ENCODE data around the gene IGF2BP1. TPM values are rescaled to one million over a fixed set of nuclear protein-coding genes. Genes with fewer than 3 reads are reported as not detected.

The IGF2BP1 gene
- total RNA-seq, 2 experiments from 2014 or later, result 1.1 to 1.3 TPM

- H3K27me3 Mint-ChIP-seq, result peaks cover 11% of the 10 kb centered on the region
- no peaks in the 10 kb centered on the region for H3K36me3 Mint-ChIP-seq
Observed at GRCh38 chr17:49050611-49051010, 53.4 kb downstream of the IGF2BP1 start.

GRCh38 chr17:49051269-49051668 lies 54.1 kb downstream of the IGF2BP1 start:
- peaks cover 11% of the 10 kb centered on the region for H3K27me3 Mint-ChIP-seq
- H3K27ac Mint-ChIP-seq, result no peak overlapping the region
- no peaks in the 10 kb centered on the region for H3K9me3 Mint-ChIP-seq
- DNase-seq, result no peak
- no peaks in the 10 kb centered on the region for H3K36me3 Mint-ChIP-seq
- H3K4me1 Mint-ChIP-seq, result peaks cover 4% of the 10 kb centered on the region
- no peak overlapping the region for H3K4me3 Mint-ChIP-seq

More at GRCh38 chr17:49050611-49051010, 53.4 kb downstream of the IGF2BP1 start:
- Mint-ChIP-seq H3K9me3 (no peaks in the 10 kb centered on the region), H3K4me1 (no peaks in the 10 kb centered on the region), H3K27ac (no peak overlapping the region), H3K4me3 (no peak overlapping the region)
- no peak for DNase-seq

DNA sequence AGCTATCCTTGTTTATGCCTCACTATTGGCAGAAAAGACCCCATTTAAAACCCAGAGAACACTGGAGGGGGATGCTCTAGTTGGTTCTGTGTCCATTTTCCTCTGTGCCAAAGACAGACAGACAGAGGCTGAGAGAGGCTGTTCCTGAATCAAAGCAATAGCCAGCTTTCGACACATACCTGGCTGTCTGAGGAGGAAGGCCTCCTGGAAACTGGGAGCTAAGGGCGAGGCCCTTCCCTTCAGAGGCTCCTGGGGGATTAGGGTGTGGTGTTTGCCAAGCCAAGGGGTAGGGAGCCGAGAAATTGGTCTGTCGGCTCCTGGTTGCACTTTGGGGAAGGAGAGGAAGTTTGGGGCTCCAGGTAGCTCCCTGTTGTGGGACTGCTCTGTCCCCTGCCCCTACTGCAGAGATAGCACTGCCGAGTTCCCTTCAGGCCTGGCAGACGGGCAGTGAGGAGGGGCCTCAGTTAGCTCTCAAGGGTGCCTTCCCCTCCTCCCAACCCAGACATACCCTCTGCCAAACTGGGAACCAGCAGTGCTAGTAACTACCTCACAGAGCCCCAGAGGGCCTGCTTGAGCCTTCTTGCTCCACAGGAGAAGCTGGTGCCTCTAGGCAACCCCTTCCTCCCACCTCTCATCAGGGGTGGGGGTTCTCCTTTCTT lies 56.1 kb downstream of the IGF2BP1 start:
- Mint-ChIP-seq H3K27ac (no peak overlapping the region), H3K4me3 (no peak overlapping the region), H3K9me3 (no peaks in the 10 kb centered on the region), H3K36me3 (no peaks in the 10 kb centered on the region), H3K4me1 (peaks cover 4% of the 10 kb centered on the region), H3K27me3 (peaks cover 11% of the 10 kb centered on the region)
- DNase-seq, result no peak

DNA sequence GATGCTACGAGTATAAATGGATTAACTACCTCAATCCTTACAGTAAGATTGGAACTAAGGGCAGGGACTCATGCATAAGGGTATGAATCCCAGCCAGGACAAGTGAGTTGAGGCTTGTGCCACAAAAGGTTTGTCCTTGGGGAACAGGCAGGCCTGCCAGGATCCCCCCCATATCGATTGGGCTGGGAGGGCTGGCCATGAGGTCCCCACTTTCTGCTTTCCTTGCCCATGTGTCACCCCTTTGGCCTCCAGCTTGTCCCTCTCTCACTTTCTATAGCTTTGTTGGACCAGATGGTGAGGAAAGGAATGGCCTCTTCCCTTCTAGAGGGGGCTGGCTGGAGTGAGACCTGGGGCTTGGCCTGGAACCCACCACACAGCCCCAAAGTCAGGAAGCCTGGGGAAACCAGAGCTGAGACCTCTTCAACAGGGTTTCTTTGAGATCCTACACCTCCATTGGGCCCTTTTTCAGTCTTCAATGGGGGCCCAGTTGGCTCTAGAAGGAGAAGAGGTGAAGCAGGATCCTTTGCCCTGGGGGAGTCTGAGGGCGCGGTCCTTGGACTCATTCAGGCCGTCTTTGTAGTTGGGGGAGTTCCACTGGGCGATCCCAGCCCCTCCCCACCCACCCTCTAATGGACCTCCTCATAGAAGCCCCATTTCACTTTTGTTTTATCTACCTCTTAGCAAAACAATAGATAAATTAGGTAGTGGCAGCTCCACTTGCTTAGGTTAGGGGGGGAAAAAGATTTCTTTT lies 57.3 kb downstream of the IGF2BP1 start:
- Mint-ChIP-seq H3K9me3 (no peaks in the 10 kb centered on the region), H3K36me3 (no peaks in the 10 kb centered on the region), H3K4me3 (no peak overlapping the region), H3K27me3 (peaks cover 13% of the 10 kb centered on the region), H3K4me1 (peaks cover 4% of the 10 kb centered on the region), H3K27ac (no peak overlapping the region)
- DNase-seq, result no peak

- no peaks in the 10 kb centered on the region for H3K9me3 Mint-ChIP-seq
- DNase-seq, result no peak
- peaks cover 13% of the 10 kb centered on the region for H3K27me3 Mint-ChIP-seq
- H3K4me3 Mint-ChIP-seq, result no peak overlapping the region
- peaks cover 4% of the 10 kb centered on the region for H3K4me1 Mint-ChIP-seq
- H3K36me3 Mint-ChIP-seq, result no peaks in the 10 kb centered on the region
- no peak overlapping the region for H3K27ac Mint-ChIP-seq
Observed at GRCh38 chr17:49055181-49055927, 58.2 kb downstream of the IGF2BP1 start.

- peaks cover 13% of the 10 kb centered on the region for H3K27me3 Mint-ChIP-seq
- no peaks in the 10 kb centered on the region for H3K36me3 Mint-ChIP-seq
- H3K4me3 Mint-ChIP-seq, result no peak overlapping the region
- no peak overlapping the region for H3K27ac Mint-ChIP-seq
- no peaks in the 10 kb centered on the region for H3K9me3 Mint-ChIP-seq
- H3K4me1 Mint-ChIP-seq, result no peaks in the 10 kb centered on the region
- no peak for DNase-seq
Observed at GRCh38 chr17:49061524-49061943, 64.3 kb downstream of the IGF2BP1 start.

- H3K4me3 Mint-ChIP-seq, result no peak overlapping the region
- no peaks in the 10 kb centered on the region for H3K9me3 Mint-ChIP-seq
- peaks cover 8% of the 10 kb centered on the region for H3K27me3 Mint-ChIP-seq
- DNase-seq, result no peak
- H3K36me3 Mint-ChIP-seq, result no peaks in the 10 kb centered on the region
- H3K4me1 Mint-ChIP-seq, result no peaks in the 10 kb centered on the region
- H3K27ac Mint-ChIP-seq, result no peak overlapping the region
Observed at GRCh38 chr17:49063652-49064051, 66.5 kb downstream of the IGF2BP1 start.

DNA sequence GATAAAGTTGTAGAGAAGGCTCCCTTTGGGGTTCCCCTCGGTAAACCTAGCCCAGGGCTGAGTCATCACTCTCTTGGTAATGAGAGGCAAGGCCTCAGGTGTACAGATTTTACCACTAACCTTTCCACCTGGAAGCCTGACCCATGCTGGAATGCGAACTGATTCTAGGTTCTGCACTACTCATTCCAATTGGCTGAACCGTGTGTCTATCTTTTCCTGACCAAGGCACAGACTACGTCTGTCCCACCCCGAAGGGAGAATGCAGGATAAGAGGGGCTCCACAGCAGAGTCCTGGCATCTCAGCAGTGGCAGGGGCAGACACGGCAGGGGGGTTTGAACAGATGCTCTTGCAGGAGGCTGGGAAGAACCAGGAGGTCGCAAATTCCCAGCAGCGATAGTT lies 70.0 kb downstream of the IGF2BP1 start:
- H3K4me3 Mint-ChIP-seq, result no peak overlapping the region

GRCh38 chr17:49069585-49070273 lies 72.5 kb downstream of the IGF2BP1 start:
- no peaks in the 10 kb centered on the region for H3K36me3 Mint-ChIP-seq
- no peak overlapping the region for H3K4me3 Mint-ChIP-seq
- no peaks in the 10 kb centered on the region for H3K27me3 Mint-ChIP-seq
- DNase-seq, result no peak
- no peak overlapping the region for H3K27ac Mint-ChIP-seq
- H3K4me1 Mint-ChIP-seq, result peaks cover 2% of the 10 kb centered on the region
- no peaks in the 10 kb centered on the region for H3K9me3 Mint-ChIP-seq

More for the DNA sequence above, 70.0 kb downstream of the IGF2BP1 start:
- peaks cover 2% of the 10 kb centered on the region for H3K4me1 Mint-ChIP-seq
- H3K36me3 Mint-ChIP-seq, result no peaks in the 10 kb centered on the region
- no peak overlapping the region for H3K27ac Mint-ChIP-seq
- peaks cover 1% of the 10 kb centered on the region for H3K27me3 Mint-ChIP-seq
- no peaks in the 10 kb centered on the region for H3K9me3 Mint-ChIP-seq
- no peak for DNase-seq

- DNase-seq, result no peak
- Mint-ChIP-seq H3K27me3 (peaks cover 9% of the 10 kb centered on the region), H3K4me1 (peaks cover 2% of the 10 kb centered on the region), H3K27ac (no peak overlapping the region), H3K9me3 (no peaks in the 10 kb centered on the region), H3K36me3 (no peaks in the 10 kb centered on the region), H3K4me3 (no peak overlapping the region)
Observed at GRCh38 chr17:49071106-49071505, 73.9 kb downstream of the IGF2BP1 start.

DNA sequence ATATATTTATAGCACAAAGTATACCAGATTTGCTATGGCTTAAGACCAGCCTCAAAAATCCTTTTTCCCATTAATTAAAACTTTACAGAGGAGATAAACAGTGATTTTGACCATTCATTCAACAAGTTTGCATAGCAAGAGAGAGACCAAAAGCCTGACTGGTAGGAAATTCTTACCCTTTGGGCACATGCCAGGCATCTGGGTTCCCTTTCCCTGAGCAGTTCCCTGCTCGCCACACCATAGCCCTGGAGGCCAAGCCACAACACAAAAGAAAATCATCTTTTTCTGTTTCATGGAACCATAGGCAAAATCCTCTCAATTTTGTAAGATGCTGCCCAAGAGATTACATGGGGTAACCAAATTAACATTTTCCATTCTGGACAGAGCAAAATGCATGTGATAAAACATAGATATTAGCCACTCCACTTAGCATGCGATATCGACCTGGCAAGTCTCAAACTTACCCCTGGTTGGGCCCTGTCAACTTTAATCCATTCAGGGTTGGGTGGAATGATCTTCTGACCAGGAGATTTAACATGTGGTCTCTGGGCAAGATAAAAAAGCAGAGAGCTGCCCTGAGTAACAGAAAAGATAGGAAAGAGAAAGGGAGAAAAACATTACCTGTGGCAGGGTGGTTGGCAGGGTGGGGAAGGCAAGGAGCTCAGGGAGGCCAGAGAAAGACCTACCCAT lies 77.8 kb downstream of the IGF2BP1 start:
- no peak for DNase-seq
- H3K36me3 Mint-ChIP-seq, result no peaks in the 10 kb centered on the region
- no peaks in the 10 kb centered on the region for H3K9me3 Mint-ChIP-seq
- H3K27ac Mint-ChIP-seq, result no peak overlapping the region
- peaks cover 26% of the 10 kb centered on the region for H3K27me3 Mint-ChIP-seq
- H3K4me3 Mint-ChIP-seq, result no peak overlapping the region
- H3K4me1 Mint-ChIP-seq, result no peaks in the 10 kb centered on the region

GRCh38 chr17:49076573-49077384 lies 79.6 kb downstream of the IGF2BP1 start:
- H3K36me3 Mint-ChIP-seq, result no peaks in the 10 kb centered on the region
- DNase-seq, result no peak
- H3K9me3 Mint-ChIP-seq, result no peaks in the 10 kb centered on the region
- no peak overlapping the region for H3K27ac Mint-ChIP-seq
- H3K4me3 Mint-ChIP-seq, result no peak overlapping the region
- no peaks in the 10 kb centered on the region for H3K4me1 Mint-ChIP-seq
- H3K27me3 Mint-ChIP-seq, result peaks cover 28% of the 10 kb centered on the region

- Mint-ChIP-seq H3K4me1 (no peaks in the 10 kb centered on the region), H3K4me3 (no peak overlapping the region), H3K36me3 (no peaks in the 10 kb centered on the region), H3K27me3 (peaks cover 28% of the 10 kb centered on the region), H3K27ac (no peak overlapping the region), H3K9me3 (no peaks in the 10 kb centered on the region)
- DNase-seq, result no peak
Observed at GRCh38 chr17:49078248-49078647, 81.1 kb downstream of the IGF2BP1 start.
